Activated naive CD8-positive, alpha-beta T cell (primary cell): ENCODE measurements around the gene ACE2.

Experiments
- H3K27ac Mint-ChIP-seq: one replicate; pipeline ENCODE4 v1.8.0; 2021; ENCODE audit warnings: mixed read lengths
- H3K27me3 Mint-ChIP-seq: one replicate; pipeline ENCODE4 v1.8.0; 2021; ENCODE audit warnings: mixed read lengths
- H3K36me3 Mint-ChIP-seq: one replicate; pipeline ENCODE4 v1.8.0; 2021; ENCODE audit warnings: mixed read lengths
- H3K4me1 Mint-ChIP-seq: one replicate; pipeline ENCODE4 v1.8.0; 2021; ENCODE audit warnings: low read depth, mixed read lengths
- H3K4me3 Mint-ChIP-seq: one replicate; pipeline ENCODE4 v1.8.0; 2021; ENCODE audit warnings: mild to moderate bottlenecking, mixed read lengths
- H3K9me3 Mint-ChIP-seq: one replicate; pipeline ENCODE4 v1.8.0; 2021; ENCODE audit warnings: low read depth, mixed read lengths

Gene ACE2

DNA sequence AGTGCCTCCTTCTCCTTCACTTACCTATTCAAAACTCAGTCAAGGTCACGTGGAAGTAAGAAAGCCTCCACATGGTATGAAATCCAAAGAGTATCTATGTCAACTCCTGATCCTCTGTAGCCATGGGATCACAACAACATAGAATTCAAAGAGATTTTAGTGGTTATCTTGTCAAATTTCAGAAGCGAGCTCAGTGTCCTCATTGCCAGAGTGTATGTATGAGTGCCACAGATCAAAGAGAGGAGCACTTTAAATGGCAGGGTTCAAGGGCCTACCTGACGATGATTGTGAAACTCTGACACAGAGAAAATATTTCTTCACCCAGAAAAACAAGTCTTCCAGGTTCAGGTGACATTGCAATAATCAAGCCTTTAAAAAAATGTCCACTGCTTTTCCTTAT lies 1.2 kb upstream of the ACE2 start:
- H3K27me3 Mint-ChIP-seq, result peaks cover 9% of the 10 kb centered on the region
- H3K36me3 Mint-ChIP-seq, result no peaks in the 10 kb centered on the region
- no peaks in the 10 kb centered on the region for H3K4me1 Mint-ChIP-seq
- H3K27ac Mint-ChIP-seq, result no peak overlapping the region
- H3K4me3 Mint-ChIP-seq, result no peak overlapping the region
- H3K9me3 Mint-ChIP-seq, result no peaks in the 10 kb centered on the region

DNA sequence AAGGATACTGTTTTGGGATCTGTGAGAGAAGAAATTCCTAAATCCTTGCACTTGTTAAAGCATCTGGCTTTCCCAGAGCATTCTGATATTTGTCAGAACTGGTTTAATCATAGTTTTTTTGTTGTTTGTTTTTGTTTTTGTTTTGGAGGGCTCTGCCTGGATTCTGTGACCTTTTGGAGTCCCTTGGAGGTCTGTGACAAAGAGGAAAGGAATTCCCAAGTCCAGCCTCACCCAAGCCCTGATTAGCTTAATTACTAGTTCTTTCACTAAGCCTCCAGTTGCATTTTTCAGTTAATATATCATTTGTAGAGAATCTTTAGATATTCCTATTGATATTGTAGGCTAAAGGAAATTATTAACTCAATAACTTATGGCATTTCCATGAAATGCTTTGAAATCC lies 711 bp downstream of the ACE2 start:
- Mint-ChIP-seq H3K27ac (no peak overlapping the region), H3K9me3 (no peaks in the 10 kb centered on the region), H3K36me3 (no peaks in the 10 kb centered on the region), H3K27me3 (peaks cover 9% of the 10 kb centered on the region), H3K4me1 (no peaks in the 10 kb centered on the region), H3K4me3 (no peak overlapping the region)

DNA sequence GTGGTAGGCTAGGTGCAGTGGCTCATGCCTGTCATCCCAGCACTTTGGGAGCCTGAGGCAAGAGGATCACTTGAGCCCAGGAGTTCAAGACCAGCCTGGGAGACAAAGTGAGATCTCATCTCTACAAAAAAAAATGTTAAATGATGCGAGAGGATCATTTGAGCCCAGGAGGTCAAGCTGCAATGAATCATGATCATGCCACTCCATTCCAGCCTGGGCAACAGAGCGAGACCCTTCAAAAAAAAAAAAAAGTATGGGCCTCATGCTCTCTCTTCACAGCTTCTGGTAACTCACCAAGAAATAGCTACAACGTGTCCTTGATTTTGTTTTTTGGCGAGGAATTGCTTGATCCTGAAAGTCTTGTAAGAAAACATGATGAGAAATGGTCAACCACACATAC lies 1.3 kb downstream of the ACE2 start:
- H3K4me3 Mint-ChIP-seq, result no peak overlapping the region
- H3K27ac Mint-ChIP-seq, result no peak overlapping the region
- no peaks in the 10 kb centered on the region for H3K9me3 Mint-ChIP-seq
- no peaks in the 10 kb centered on the region for H3K36me3 Mint-ChIP-seq
- H3K4me1 Mint-ChIP-seq, result no peaks in the 10 kb centered on the region
- H3K27me3 Mint-ChIP-seq, result peaks cover 9% of the 10 kb centered on the region

DNA sequence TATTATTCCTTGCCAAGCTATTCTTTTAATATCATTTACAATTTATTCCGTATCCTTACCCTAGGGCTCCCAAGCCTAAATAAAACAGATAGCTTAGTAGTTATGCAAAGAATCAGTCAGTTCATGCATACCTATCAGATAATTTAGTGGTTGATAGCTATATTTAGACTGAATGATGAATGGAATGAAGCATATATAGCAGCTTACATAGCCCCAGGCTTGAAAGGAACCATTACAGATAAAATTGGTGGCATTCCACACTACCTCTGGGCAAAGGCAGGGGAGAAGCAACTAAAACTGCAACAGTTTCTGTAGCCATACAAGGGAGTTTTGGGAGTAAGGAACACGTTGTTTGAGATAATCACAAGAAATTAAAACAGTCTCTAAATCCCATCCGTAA lies 2.7 kb downstream of the ACE2 start:
- no peaks in the 10 kb centered on the region for H3K4me1 Mint-ChIP-seq
- H3K4me3 Mint-ChIP-seq, result no peak overlapping the region
- no peak overlapping the region for H3K27ac Mint-ChIP-seq
- H3K27me3 Mint-ChIP-seq, result peaks cover 6% of the 10 kb centered on the region
- H3K9me3 Mint-ChIP-seq, result no peaks in the 10 kb centered on the region
- no peaks in the 10 kb centered on the region for H3K36me3 Mint-ChIP-seq

DNA sequence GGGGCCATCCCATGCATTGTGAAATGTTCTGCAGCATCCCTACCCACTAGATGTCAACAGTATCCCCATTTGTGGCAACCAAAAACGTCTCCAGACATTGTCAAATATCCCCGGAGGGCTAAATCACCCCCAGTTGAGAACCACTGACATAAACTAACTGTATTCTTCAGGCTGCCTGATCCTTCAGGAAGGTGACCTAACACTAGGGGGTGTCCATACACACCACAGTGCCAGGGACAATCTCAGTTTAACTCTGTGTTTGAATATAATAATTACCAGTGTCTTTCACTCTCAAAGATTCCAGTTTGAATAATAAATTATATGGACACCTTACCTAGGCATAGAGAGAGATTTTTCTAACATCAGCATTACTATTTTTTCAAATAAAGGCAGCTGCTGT lies 6.4 kb downstream of the ACE2 start:
- no peaks in the 10 kb centered on the region for H3K4me1 Mint-ChIP-seq
- H3K4me3 Mint-ChIP-seq, result no peak overlapping the region
- no peak overlapping the region for H3K27ac Mint-ChIP-seq
- H3K27me3 Mint-ChIP-seq, result peaks cover 5% of the 10 kb centered on the region
- no peaks in the 10 kb centered on the region for H3K36me3 Mint-ChIP-seq
- H3K9me3 Mint-ChIP-seq, result no peaks in the 10 kb centered on the region

DNA sequence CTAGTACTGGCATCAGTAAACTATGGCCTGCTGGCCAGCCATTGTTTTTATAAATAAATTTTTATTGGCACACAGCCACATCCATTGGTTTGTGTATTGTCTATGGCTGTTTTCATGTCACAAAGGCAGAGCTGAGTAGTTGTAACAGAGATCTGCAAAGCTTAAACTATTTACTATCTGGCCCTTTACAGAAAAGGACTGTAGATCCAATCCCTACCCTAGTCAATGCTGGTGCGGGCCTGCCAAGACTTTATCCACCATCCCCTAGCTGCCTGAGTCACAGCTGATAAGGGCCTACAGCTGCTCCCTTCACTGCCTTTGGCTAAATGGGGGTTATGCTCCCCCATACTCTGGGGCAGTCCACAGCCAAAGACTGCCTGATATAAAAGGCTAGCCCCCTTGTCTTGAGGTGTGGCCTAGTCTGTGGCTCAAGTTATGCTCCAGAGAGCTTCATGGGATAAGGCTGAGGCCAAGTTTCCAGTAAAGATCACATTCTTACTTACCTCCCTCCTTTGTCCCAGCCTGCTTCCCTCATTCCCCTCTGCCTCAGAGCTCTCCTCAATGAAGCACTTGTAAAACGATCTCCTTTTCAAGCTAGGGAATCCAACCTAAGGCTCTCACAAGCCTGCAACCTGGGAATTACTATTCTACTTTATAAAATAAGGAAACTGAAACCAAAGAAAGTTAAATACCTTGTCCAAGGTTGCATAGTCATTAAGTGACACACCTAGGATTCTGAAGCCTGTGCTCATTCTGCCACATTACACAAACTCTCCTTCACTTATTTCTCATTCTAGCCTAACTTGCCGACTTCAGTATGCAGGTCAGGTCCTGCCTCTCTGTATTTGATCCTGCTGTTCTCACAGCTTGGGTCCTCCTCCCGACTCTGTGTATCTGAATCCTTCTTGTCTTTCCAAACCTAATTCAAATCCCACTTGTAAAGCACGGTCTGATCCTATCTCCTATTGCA lies 20.7 kb downstream of the ACE2 start:
- H3K9me3 Mint-ChIP-seq, result no peaks in the 10 kb centered on the region
- H3K4me3 Mint-ChIP-seq, result no peak overlapping the region
- no peaks in the 10 kb centered on the region for H3K4me1 Mint-ChIP-seq
- no peak overlapping the region for H3K27ac Mint-ChIP-seq
- no peaks in the 10 kb centered on the region for H3K36me3 Mint-ChIP-seq
- peaks cover 4% of the 10 kb centered on the region for H3K27me3 Mint-ChIP-seq

DNA sequence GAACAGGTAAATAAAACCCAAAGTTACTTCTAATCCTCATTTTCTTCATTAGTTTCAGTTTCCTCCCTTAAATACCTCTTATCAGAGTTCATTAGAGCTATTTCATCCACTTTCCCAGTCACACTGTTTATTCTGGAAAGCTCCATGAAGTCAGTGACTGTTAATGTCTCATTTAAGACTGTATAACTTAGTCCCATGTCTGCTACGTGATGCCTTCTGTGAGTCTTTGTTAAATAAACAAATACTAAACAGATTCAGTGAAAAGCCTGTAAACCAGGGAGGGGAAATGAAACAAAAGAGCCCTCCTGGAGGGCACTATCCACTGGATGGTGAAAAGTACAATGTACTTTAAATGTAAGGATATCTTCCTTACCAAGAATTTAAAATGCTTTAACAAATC lies 24.7 kb downstream of the ACE2 start:
- no peaks in the 10 kb centered on the region for H3K4me1 Mint-ChIP-seq
- no peak overlapping the region for H3K4me3 Mint-ChIP-seq
- no peaks in the 10 kb centered on the region for H3K36me3 Mint-ChIP-seq
- no peak overlapping the region for H3K27ac Mint-ChIP-seq
- H3K27me3 Mint-ChIP-seq, result peaks cover 4% of the 10 kb centered on the region
- no peaks in the 10 kb centered on the region for H3K9me3 Mint-ChIP-seq

DNA sequence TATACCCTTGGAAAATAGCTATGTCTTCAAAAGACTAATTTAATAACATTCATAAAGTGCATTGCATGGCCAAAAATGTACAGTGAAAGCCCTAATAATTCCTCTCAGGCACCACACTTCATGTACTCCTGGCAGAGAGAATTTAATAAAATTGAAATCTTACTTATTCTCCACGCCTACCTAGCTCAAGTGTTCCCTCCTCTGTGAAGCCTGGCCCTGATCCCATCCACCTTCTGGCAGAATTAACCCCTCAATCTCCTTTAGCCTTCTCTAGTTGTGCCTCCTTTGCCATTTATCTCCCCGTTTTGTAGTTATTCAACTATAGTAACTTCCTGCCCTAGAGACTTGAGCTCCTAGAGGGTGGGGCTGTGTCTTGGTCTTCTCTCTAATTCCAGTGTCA lies 26.7 kb downstream of the ACE2 start:
- Mint-ChIP-seq H3K4me3 (no peak overlapping the region), H3K27ac (no peak overlapping the region), H3K36me3 (no peaks in the 10 kb centered on the region), H3K9me3 (no peaks in the 10 kb centered on the region), H3K4me1 (no peaks in the 10 kb centered on the region), H3K27me3 (peaks cover 4% of the 10 kb centered on the region)

DNA sequence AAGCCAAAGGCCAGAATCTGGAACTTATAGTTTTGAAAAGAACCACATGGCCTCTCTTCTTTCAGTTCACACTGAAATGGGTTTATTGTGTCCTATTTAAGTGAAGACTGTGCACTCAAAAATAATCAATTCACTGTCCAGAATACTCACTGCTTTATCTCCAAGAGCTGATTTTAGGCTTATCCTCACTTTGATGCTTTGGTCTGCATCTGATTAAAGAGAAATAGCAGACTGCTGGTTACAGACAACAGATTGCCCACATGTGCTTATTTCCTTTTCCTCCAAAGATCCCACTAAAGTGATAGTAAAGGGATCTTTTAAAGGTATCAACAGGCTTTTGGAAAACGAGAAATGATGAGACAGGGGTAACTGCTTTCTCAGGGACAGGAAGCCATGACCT lies 30.6 kb downstream of the ACE2 start:
- Mint-ChIP-seq H3K9me3 (no peaks in the 10 kb centered on the region), H3K36me3 (no peaks in the 10 kb centered on the region), H3K27me3 (peaks cover 4% of the 10 kb centered on the region), H3K4me3 (no peak overlapping the region), H3K27ac (no peak overlapping the region), H3K4me1 (no peaks in the 10 kb centered on the region)

DNA sequence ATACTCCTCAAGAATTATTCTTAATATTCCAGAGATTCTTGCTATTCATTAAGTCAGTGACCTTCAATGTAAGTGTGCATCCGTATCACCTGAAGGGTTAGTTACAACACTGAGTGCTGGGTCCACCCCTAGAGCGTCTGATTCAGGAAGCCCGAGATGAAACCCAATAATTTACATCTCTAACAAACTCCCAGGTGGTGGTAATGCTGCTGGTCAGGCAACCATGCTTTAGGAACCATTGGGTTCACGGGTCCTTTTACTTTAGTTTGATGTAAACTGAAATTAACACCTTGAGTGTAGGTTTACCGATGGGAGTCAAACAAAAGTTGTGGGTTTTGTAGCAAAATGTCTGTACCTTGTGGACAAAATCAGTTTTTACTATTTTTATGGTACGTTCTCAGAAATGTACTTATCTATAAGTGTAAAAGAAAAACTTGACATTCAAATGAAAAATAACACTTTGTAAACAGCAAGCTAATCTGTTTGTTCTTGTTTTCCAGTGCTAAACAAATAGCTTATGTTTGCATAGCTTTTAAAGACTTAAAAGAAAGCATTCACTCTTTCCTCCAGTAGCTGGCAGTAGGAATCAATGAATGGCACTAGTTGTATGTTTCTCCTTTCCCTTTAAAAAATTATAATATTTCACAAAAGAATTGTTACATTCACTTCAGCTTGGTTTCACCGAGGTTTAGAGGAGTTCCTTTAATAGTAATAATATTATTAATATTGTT lies 32.7 kb downstream of the ACE2 start:
- no peaks in the 10 kb centered on the region for H3K9me3 Mint-ChIP-seq
- no peak overlapping the region for H3K4me3 Mint-ChIP-seq
- no peaks in the 10 kb centered on the region for H3K4me1 Mint-ChIP-seq
- H3K27ac Mint-ChIP-seq, result no peak overlapping the region
- H3K27me3 Mint-ChIP-seq, result peaks cover 1% of the 10 kb centered on the region
- no peaks in the 10 kb centered on the region for H3K36me3 Mint-ChIP-seq

DNA sequence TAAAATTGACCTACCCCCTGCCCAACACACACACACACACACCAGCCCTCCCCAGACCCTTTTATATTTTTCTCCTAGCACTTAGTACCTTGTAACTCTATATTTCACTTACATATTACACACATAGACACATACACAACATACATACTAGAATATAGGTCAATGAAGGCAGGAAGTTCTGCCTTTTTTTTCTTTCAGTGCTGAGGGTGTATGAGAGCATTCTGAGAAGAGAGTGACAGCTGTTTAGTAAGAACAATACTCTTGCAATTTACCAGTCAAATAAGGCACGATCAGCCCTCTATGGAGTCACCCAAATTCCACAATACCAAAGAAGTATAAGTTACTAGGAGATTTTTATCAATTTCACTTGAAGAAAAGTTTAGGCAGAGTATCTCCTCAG lies 33.5 kb downstream of the ACE2 start:
- Mint-ChIP-seq H3K27me3 (peaks cover 1% of the 10 kb centered on the region), H3K9me3 (no peaks in the 10 kb centered on the region), H3K4me1 (no peaks in the 10 kb centered on the region), H3K4me3 (no peak overlapping the region), H3K36me3 (no peaks in the 10 kb centered on the region), H3K27ac (no peak overlapping the region)

DNA sequence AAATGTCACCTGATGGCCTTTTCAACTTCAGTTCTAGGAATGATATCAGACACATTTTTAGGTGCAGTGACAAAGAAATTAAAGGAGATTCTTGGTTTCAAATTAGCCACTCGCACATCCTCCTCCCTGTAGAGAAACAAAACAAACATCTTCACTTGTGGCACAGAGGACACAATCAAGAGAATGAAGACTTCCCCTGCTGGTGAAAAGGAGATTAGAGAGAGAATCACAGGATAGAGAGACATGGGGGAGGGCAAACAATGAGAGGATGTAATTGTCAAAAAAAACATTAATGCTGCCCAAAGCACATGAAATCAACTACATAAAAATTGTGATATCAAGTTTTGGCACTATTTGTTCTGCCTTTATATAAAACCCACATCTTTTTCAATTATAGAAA lies 34.5 kb downstream of the ACE2 start:
- no peaks in the 10 kb centered on the region for H3K36me3 Mint-ChIP-seq
- H3K9me3 Mint-ChIP-seq, result no peaks in the 10 kb centered on the region
- no peak overlapping the region for H3K4me3 Mint-ChIP-seq
- no peaks in the 10 kb centered on the region for H3K4me1 Mint-ChIP-seq
- H3K27me3 Mint-ChIP-seq, result peaks cover 1% of the 10 kb centered on the region
- no peak overlapping the region for H3K27ac Mint-ChIP-seq

DNA sequence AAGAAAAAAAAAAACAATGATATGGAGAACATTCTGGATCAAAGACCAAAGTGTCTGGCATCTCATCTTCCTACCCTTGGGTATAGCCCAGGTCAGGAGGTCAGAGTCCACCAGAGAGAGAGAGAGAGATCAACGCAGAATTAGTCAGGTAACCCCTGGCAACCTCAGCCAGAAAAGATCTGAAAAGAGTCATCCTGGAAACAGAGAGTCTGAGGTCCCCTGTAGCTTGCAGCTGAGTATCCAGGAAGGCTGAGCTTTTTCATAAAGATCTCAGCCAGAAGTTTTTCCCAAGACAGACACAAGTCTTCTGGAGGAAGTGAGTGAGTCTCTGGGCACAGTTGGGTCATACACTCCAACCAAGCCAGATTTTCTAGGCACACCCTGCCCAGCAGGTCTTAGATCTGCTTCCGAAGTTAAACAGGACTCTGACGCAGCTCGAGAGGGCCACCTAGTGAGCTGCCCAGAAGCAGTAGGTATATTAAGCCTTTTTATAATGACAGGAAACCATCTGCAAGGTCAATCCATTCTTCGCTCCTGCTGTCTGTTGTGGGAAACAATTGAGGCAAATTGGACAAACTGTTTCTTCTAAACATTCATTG lies 35.7 kb downstream of the ACE2 start:
- Mint-ChIP-seq H3K4me1 (no peaks in the 10 kb centered on the region), H3K9me3 (no peaks in the 10 kb centered on the region), H3K4me3 (no peak overlapping the region), H3K27ac (no peak overlapping the region), H3K27me3 (peaks cover 1% of the 10 kb centered on the region), H3K36me3 (no peaks in the 10 kb centered on the region)

DNA sequence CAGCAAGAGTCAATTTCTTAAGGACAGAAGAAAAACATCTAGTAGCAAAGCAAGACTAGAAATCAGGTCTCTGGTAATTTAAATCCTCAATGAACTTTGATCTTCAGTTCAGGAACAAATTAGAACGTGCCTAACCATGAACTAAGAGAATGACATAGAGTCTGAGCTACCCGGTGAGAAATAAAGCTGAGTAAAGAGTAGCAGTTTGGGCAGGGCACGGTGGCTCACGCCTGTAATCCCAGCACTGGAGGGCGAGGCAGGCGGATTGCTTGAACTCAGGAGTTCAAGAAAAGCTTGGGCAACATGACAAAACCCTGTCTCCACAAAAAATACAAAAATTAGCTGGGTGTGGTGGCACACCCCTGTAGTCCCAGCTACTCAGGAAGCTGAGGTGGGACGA lies 37.7 kb downstream of the ACE2 start:
- no peaks in the 10 kb centered on the region for H3K36me3 Mint-ChIP-seq
- H3K4me3 Mint-ChIP-seq, result no peak overlapping the region
- peaks cover 1% of the 10 kb centered on the region for H3K27me3 Mint-ChIP-seq
- no peak overlapping the region for H3K27ac Mint-ChIP-seq
- H3K4me1 Mint-ChIP-seq, result no peaks in the 10 kb centered on the region
- H3K9me3 Mint-ChIP-seq, result no peaks in the 10 kb centered on the region

DNA sequence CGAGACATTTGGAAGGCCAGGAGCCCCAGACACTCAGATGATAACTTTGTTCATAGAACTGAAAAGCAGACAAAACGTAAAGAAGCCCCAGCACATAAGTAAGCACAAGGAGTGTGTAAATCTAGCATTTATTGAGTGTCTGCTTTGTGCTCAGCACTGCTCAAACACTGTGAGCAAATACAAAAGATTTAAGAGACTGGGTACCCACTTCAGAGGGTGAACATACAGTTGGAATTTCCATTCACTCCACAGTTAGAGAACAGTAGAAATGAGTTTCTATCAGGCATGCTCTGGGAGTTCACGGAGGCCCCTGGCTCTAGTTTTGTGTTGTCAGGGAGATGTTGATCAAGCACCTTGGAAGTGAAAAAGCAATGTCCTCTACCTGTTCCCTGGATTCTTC lies 39.8 kb downstream of the ACE2 start:
- Mint-ChIP-seq H3K27ac (no peak overlapping the region), H3K36me3 (no peaks in the 10 kb centered on the region), H3K27me3 (no peaks in the 10 kb centered on the region), H3K4me3 (no peak overlapping the region), H3K9me3 (no peaks in the 10 kb centered on the region), H3K4me1 (no peaks in the 10 kb centered on the region)
